GM12878 (cell line): ENCODE results near the gene ZFP1. TPM values are rescaled to one million over a fixed set of nuclear protein-coding genes. Genes with fewer than 3 reads are reported as not detected.
A peak's percentile ranks its signal among the peaks of the same experiment; 100 is the strongest.

Experiments
- ATAC-seq: fragments of 200-7000 bp; cut with Tn5 transposase; 3 replicates; pipeline ENCODE4 v1.9.1; 2020; ENCODE audit warnings: mild to moderate bottlenecking, moderate library complexity
- BruUV-seq: library from RNA; stranded (reverse); fragments of 400-500 nt; replicated peaks from 2 replicates; lab custom pipeline; 2021; lab: Mats Ljungman, UMichigan
- CTCF ChIA-PET: fragments of 300-600 bp; sonication (Branson Sonifier 250); formaldehyde crosslinking; extraction: SDS; loops from one replicate; lab custom pipeline; 2021; ENCODE audit warnings: inconsistent platforms; lab: Yijun Ruan, JAX
- POLR2A ChIA-PET: fragments of 350-600 bp; formaldehyde crosslinking; extraction: SDS; loops from one replicate; lab custom pipeline; 2021; ENCODE audit warnings: inconsistent platforms; lab: Charles Lee
- RAD21 ChIA-PET: fragments of 300-600 bp; sonication (Branson Sonifier 250); formaldehyde crosslinking; loops from one replicate; lab custom pipeline; 2023; ENCODE audit warnings: antibody characterized with exemption; ENCODE audit not compliant: unreplicated experiment; lab: Charles Lee
- SMC1A ChIA-PET: fragments of 300-600 bp; sonication (Branson Sonifier 250); formaldehyde crosslinking; loops from one replicate; lab custom pipeline; 2023; ENCODE audit not compliant: unreplicated experiment, uncharacterized antibody; lab: Charles Lee
- DNase-seq: peaks from one replicate; pipeline ENCODE4 v3.0.0-alpha.2; 2011; ENCODE audit warnings: low read depth, low spot score
- FAIRE-seq: peaks from 3 replicates; lab custom pipeline; 2011; peaks lifted over from hg19 to GRCh38; lab: Jason Lieb, UNC
- H2AFZ ChIP-seq: 2 replicates; pipeline ENCODE4 v1.6.0; 2011; ENCODE audit warnings: low read depth, low read length, control low read depth; ENCODE audit not compliant: control insufficient read depth
- H3K27ac ChIP-seq: 2 replicates; pipeline ENCODE4 v1.5.1; 2011; ENCODE audit warnings: control low read depth; ENCODE audit not compliant: control insufficient read depth, insufficient read depth
- H3K27me3 ChIP-seq, 2 experiments: replicated peaks in 1 of 2; 2 replicates each; pipeline versions ENCODE4 v1.6.0 to v1.6.1; 2011; ENCODE audit warnings: low read length in 1 of 2; ENCODE audit not compliant: control insufficient read depth in 2 of 2, insufficient read depth in 2 of 2
- H3K36me3 ChIP-seq, 2 experiments: 2 replicates each; pipeline ENCODE4 v1.5.1; 2011; ENCODE audit warnings: low read length in 1 of 2; ENCODE audit not compliant: control insufficient read depth in 2 of 2, insufficient read depth in 2 of 2
- H3K4me1 ChIP-seq: 2 replicates; pipeline ENCODE4 v1.6.1; 2011; ENCODE audit warnings: mild to moderate bottlenecking, low read length, moderate library complexity, mixed read lengths; ENCODE audit not compliant: control insufficient read depth, insufficient read depth
- H3K4me2 ChIP-seq: 2 replicates; pipeline ENCODE4 v1.6.0; 2011; ENCODE audit warnings: control low read depth; ENCODE audit not compliant: control insufficient read depth, insufficient read depth
- H3K4me3 ChIP-seq: fragments of 200-600 bp; sonication (generic); 2 replicates; pipeline ENCODE4 v1.5.1; 2016
- H3K79me2 ChIP-seq: 2 replicates; pipeline ENCODE4 v1.6.0; 2011; ENCODE audit warnings: low read length; ENCODE audit not compliant: control insufficient read depth, insufficient read depth
- H3K9ac ChIP-seq: 2 replicates; pipeline ENCODE4 v1.8.0; 2011; ENCODE audit warnings: low read length, control low read depth, mixed read lengths; ENCODE audit not compliant: control insufficient read depth, insufficient read depth
- H3K9me3 ChIP-seq: replicated peaks from 3 replicates; pipeline ENCODE4 v1.5.1; 2011; ENCODE audit warnings: mild to moderate bottlenecking, low read length; ENCODE audit not compliant: control insufficient read depth, insufficient read depth
- H4K20me1 ChIP-seq: 2 replicates; pipeline ENCODE4 v1.6.0; 2011; ENCODE audit not compliant: control insufficient read depth, insufficient read depth
- ASH2L ChIP-seq: fragments of 300-600, 200-600 bp; sonication (generic); IDR thresholded peaks from 2 replicates; pipeline ENCODE4 v1.6.1; 2017; ENCODE audit warnings: low read depth, mild to moderate bottlenecking, borderline replicate concordance
- BACH1 ChIP-seq: fragments of 450-650 bp; IDR thresholded peaks from 2 replicates; pipeline ENCODE4 v1.6.1; 2017; ENCODE audit warnings: mild to moderate bottlenecking, borderline replicate concordance
- CBX5 ChIP-seq: sonication (generic); IDR thresholded peaks from 2 replicates; pipeline ENCODE4 v1.6.1; 2016; ENCODE audit warnings: low read depth, moderate library complexity, mild to moderate bottlenecking, inconsistent platforms
- ESRRA ChIP-seq: IDR thresholded peaks from 2 replicates; pipeline ENCODE4 v1.6.1; 2012; ENCODE audit warnings: mild to moderate bottlenecking, low read length, improper control_type of control experiment
- GABPA ChIP-seq: IDR thresholded peaks from 2 replicates; pipeline ENCODE4 v1.6.1; 2014; ENCODE audit warnings: antibody characterized with exemption, low read depth, mild to moderate bottlenecking, inconsistent platforms
- HDGF ChIP-seq: fragments of 450-650 bp; IDR thresholded peaks from 2 replicates; pipeline ENCODE4 v1.6.1; 2016; ENCODE audit warnings: antibody characterized with exemption
- KAT2A ChIP-seq: conservative IDR thresholded peaks from 2 replicates; pipeline ENCODE4 v1.6.1; 2011; ENCODE audit warnings: low read depth, low read length; ENCODE audit not compliant: control insufficient read depth
- POU2F2 ChIP-seq: IDR thresholded peaks from 3 replicates; pipeline ENCODE4 v1.6.1; 2011; ENCODE audit warnings: low read depth, mild to moderate bottlenecking, low read length, borderline replicate concordance
- RFX5 ChIP-seq: IDR thresholded peaks from 2 replicates; pipeline ENCODE4 v1.6.1; 2011; ENCODE audit warnings: low read depth, low read length, improper control_type of control experiment
- SUZ12 ChIP-seq: fragments of 200-600 bp; sonication (generic); IDR thresholded peaks from one replicate; pipeline ENCODE4 v1.6.1; 2018; ENCODE audit warnings: antibody characterized with exemption, mild to moderate bottlenecking; ENCODE audit not compliant: unreplicated experiment
- TCF12 ChIP-seq: IDR thresholded peaks from 2 replicates; pipeline ENCODE4 v1.6.1; 2011; ENCODE audit warnings: low read depth, mild to moderate bottlenecking, low read length
- ZNF274 ChIP-seq: IDR thresholded peaks from one replicate; pipeline ENCODE4 v1.8.0; 2011; ENCODE audit not compliant: insufficient read length, insufficient read depth
- in situ Hi-C: fragments of 300-500 bp; cut with MboI; formaldehyde crosslinking; loops from 9 replicates; pipeline ENCODE4 v1.14.3; 2018; ENCODE audit warnings: mixed read lengths
- intact Hi-C: fragments of 100-400 bp; cut with micrococcal nuclease; formaldehyde crosslinking; loops from one replicate; pipeline ENCODE4 v1.14.2; 2022; ENCODE audit not compliant: unreplicated experiment
- polyA plus RNA-seq, 11 experiments: library from polyadenylated mRNA; depleted of rRNA in 4 of 11; unstranded in 6 of 11; stranded (reverse) in 5 of 11; fragments of >200 nt; fragmentation: Nextera tagmentation in 4 of 11; fragmentation: Illumina TruSeq in 1 of 11; extraction: Ambion mirVana in 4 of 11; extraction: Trizol in 1 of 11; gene quantifications; 1 replicate in 1 of 11; 2 replicates in 10 of 11; pipeline versions ENCODE4 v1.2.1 to v1.2.3, GENCODE V29; 2011 to 2016; ENCODE audit warnings: inconsistent platforms in 2 of 11, missing spikeins in 2 of 11, low read depth in 1 of 11
- total RNA-seq, 4 experiments: library from RNA; depleted of rRNA in 3 of 4; stranded (reverse); fragments of >200 nt in 3 of 4; fragmentation: Illumina TruSeq in 1 of 4; extraction: Trizol in 1 of 4; gene quantifications; 2 replicates each; pipeline versions ENCODE4 v1.2.1 to v1.2.3, GENCODE V29; 2013 to 2021
- TF ChIP-seq, protein P1 (sequence below): IDR thresholded peaks from 2 replicates; pipeline ENCODE4 v1.6.1; 2011; ENCODE audit warnings: low read depth, low read length, improper control_type of control experiment, borderline replicate concordance
- TF ChIP-seq, protein P2 (sequence below): IDR thresholded peaks from 2 replicates; pipeline ENCODE4 v1.6.1; 2012; ENCODE audit warnings: improper control_type of control experiment, low read depth, low read length; ENCODE audit not compliant: insufficient replicate concordance
- TF ChIP-seq, protein P3 (sequence below): fragments of 450-650 bp; IDR thresholded peaks from 2 replicates; pipeline ENCODE4 v1.6.1; 2016; ENCODE audit warnings: mild to moderate bottlenecking
- TF ChIP-seq, protein P4 (sequence below): fragments of 450-650 bp; IDR thresholded peaks from 2 replicates; pipeline ENCODE4 v1.6.1; 2017; ENCODE audit warnings: antibody characterized with exemption, mild to moderate bottlenecking, moderate library complexity

ZFP1 gene
- total and polyA plus RNA-seq, 10 of the 15 experiments (the other 5 are each of a cell fraction or from before 2014, with no cell fraction given), result 3.5 to 17.6 (median 14.7) TPM

DNA sequence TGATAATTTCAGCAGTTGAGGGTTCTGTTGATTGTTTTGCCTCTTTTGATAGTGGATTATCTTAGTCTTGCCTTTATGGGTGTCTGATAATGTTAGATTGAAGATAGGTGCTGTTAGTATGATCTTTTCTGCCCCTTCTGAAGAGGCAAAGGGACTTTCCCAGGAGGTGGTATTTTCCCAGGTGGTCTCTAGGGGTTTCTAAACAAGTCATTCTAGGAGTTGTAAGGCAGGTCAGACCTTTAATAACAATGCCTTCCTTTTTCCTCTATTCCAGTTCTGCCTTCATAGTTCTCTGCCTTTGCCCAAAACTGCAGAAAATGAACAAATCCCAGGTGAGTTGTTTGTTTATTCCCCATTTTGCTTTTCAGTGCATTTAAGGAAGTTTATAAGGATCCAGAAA, 4.3 kb downstream of the ZFP1 start:
- FAIRE-seq (no peak), ATAC-seq (no peak; the same call in 2 of the 3 replicates), DNase-seq (peak; percentile 53)
- in situ Hi-C loops, result no loop called here
- POLR2A ChIA-PET, result no interaction called here
- BruUV-seq, result no TSS peak
- Histone ChIP-seq H3K9me3 (peaks cover 19% of the 10 kb centered on the region), H3K4me2 (no peak overlapping the region), H3K27me3 (no peaks in the 10 kb centered on the region), H3K79me2 (peaks cover 5% of the 10 kb centered on the region), H2AFZ (no peak overlapping the region), H3K27ac (peak overlapping the region; percentile 30; the same call in 1 of the 2 replicates), H3K9ac (no peak overlapping the region), H3K36me3 (peaks cover 1 to 10% of the 10 kb centered on the region in 2 experiments; a peak in 2 of 4 replicates), H4K20me1 (no peaks in the 10 kb centered on the region), H3K4me1 (no peaks in the 10 kb centered on the region), H3K4me3 (no peak overlapping the region; the same call in 1 of the 2 replicates)
- SMC1A ChIA-PET, result interaction anchor here (1.0 kb wide), 1 partner anchor 47 kb away, joined by 3 read pairs; no protein-coding TSS in a partner anchor
- RAD21 ChIA-PET, result no interaction called here
- intact Hi-C loops, result no loop called here
- CTCF ChIA-PET, result no interaction called here
- peak; percentile 54; the same call in 1 of the 2 replicates for TF ChIP-seq BACH1
- no peak for TF ChIP-seq ESRRA
- TF ChIP-seq TCF12, result no peak
- TF ChIP-seq, protein P1, sequence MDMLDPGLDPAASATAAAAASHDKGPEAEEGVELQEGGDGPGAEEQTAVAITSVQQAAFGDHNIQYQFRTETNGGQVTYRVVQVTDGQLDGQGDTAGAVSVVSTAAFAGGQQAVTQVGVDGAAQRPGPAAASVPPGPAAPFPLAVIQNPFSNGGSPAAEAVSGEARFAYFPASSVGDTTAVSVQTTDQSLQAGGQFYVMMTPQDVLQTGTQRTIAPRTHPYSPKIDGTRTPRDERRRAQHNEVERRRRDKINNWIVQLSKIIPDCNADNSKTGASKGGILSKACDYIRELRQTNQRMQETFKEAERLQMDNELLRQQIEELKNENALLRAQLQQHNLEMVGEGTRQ, result no peak
- TF ChIP-seq SUZ12, result no peak
- TF ChIP-seq, protein P2, sequence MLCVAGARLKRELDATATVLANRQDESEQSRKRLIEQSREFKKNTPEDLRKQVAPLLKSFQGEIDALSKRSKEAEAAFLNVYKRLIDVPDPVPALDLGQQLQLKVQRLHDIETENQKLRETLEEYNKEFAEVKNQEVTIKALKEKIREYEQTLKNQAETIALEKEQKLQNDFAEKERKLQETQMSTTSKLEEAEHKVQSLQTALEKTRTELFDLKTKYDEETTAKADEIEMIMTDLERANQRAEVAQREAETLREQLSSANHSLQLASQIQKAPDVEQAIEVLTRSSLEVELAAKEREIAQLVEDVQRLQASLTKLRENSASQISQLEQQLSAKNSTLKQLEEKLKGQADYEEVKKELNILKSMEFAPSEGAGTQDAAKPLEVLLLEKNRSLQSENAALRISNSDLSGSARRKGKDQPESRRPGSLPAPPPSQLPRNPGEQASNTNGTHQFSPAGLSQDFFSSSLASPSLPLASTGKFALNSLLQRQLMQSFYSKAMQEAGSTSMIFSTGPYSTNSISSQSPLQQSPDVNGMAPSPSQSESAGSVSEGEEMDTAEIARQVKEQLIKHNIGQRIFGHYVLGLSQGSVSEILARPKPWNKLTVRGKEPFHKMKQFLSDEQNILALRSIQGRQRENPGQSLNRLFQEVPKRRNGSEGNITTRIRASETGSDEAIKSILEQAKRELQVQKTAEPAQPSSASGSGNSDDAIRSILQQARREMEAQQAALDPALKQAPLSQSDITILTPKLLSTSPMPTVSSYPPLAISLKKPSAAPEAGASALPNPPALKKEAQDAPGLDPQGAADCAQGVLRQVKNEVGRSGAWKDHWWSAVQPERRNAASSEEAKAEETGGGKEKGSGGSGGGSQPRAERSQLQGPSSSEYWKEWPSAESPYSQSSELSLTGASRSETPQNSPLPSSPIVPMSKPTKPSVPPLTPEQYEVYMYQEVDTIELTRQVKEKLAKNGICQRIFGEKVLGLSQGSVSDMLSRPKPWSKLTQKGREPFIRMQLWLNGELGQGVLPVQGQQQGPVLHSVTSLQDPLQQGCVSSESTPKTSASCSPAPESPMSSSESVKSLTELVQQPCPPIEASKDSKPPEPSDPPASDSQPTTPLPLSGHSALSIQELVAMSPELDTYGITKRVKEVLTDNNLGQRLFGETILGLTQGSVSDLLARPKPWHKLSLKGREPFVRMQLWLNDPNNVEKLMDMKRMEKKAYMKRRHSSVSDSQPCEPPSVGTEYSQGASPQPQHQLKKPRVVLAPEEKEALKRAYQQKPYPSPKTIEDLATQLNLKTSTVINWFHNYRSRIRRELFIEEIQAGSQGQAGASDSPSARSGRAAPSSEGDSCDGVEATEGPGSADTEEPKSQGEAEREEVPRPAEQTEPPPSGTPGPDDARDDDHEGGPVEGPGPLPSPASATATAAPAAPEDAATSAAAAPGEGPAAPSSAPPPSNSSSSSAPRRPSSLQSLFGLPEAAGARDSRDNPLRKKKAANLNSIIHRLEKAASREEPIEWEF, result no peak
- no peak for TF ChIP-seq POU2F2
- TF ChIP-seq, protein P3, sequence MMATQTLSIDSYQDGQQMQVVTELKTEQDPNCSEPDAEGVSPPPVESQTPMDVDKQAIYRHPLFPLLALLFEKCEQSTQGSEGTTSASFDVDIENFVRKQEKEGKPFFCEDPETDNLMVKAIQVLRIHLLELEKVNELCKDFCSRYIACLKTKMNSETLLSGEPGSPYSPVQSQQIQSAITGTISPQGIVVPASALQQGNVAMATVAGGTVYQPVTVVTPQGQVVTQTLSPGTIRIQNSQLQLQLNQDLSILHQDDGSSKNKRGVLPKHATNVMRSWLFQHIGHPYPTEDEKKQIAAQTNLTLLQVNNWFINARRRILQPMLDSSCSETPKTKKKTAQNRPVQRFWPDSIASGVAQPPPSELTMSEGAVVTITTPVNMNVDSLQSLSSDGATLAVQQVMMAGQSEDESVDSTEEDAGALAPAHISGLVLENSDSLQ, result no peak
- TF ChIP-seq GABPA, result no peak
- no peak for TF ChIP-seq ZNF274
- no peak for TF ChIP-seq KAT2A
- TF ChIP-seq CBX5, result no peak
- no peak for TF ChIP-seq HDGF
- TF ChIP-seq, protein P4, sequence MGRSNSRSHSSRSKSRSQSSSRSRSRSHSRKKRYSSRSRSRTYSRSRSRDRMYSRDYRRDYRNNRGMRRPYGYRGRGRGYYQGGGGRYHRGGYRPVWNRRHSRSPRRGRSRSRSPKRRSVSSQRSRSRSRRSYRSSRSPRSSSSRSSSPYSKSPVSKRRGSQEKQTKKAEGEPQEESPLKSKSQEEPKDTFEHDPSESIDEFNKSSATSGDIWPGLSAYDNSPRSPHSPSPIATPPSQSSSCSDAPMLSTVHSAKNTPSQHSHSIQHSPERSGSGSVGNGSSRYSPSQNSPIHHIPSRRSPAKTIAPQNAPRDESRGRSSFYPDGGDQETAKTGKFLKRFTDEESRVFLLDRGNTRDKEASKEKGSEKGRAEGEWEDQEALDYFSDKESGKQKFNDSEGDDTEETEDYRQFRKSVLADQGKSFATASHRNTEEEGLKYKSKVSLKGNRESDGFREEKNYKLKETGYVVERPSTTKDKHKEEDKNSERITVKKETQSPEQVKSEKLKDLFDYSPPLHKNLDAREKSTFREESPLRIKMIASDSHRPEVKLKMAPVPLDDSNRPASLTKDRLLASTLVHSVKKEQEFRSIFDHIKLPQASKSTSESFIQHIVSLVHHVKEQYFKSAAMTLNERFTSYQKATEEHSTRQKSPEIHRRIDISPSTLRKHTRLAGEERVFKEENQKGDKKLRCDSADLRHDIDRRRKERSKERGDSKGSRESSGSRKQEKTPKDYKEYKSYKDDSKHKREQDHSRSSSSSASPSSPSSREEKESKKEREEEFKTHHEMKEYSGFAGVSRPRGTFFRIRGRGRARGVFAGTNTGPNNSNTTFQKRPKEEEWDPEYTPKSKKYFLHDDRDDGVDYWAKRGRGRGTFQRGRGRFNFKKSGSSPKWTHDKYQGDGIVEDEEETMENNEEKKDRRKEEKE, result no peak
- no peak for TF ChIP-seq ASH2L
- TF ChIP-seq RFX5, result no peak
